Measurements from ENCODE around the gene NR3C2.

NR3C2 gene

DNA sequence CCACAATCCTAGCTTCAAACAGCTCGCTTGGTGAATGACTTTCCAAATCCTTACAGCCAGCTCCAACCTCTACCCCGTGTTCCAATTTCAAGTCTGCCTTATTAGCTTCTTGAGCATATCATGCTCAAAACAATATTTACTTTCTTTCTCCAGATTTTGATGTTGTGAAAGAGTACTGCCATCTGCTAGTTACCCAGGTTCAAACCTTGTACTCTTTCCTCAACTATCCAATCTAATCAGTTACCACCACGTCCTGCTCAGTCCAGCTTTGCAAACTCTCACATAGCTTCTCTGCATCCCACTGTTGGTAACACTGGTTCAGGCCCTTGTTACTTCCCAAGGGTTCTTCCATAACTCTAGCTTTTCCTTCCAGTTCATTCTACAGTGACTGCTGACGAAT is 179.1 kb downstream of the NR3C2 start:
- no peak for DNase-seq (ENCODE audit: low read depth)

DNA sequence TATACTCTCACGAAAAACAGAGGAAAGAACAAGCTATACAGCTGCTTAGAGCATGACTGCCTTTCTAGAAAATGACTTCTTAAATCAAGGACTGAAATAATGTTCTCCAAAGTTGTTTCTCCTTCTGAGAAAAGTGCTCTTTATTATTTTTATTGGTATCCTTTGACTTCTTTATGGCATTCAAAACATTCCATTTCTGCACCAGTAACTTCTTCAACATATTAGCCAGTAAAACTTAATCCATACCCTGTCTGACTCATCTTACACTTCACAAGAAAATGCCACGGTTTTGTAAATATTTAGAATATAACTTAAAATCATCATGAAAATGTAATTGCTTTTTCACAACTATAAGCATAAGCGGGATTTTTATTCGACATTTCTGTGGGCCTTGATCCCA is 180.4 kb downstream of the NR3C2 start:
- DNase-seq (ENCODE audit: low read depth), result no peak

DNA sequence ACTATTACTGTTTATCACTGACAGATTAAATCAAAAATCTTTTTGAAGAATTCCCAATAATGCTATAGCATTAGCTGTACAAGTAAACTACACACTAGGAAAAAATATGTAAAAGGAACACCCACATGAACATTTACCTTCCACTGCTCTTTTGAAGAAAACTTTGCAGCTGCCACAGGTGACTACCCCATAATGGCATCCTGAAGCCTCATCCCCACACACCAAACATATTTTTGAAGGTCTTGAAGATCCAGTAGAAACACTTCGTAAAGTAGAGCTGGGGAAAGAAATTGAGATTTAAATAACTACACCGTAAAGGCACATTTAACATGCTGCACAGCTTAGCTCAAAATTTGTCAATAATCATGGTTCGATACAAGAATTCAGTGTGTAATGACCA is 182.4 kb downstream of the NR3C2 start:
- no peak for DNase-seq (ENCODE audit: low read depth)

DNA sequence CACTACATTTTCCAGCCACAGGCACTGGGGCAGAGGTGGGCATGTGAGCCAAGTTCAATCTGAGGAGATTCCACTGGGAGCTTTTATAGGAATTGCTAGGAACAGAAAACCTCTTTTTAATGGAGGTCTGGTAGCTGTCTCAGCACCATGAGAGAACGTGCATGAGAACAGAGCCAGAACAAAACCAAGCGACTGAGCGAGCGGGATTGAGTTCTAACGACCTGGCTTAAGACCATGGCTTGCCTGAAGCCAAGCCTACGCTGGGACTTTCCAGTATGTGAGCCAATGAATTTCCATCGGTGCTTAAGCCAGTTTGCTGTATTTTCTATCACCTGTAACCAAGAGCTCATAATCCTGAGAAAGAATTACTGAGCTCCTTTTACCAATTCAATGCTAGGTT is 183.7 kb downstream of the NR3C2 start:
- DNase-seq (ENCODE audit: low read depth), result no peak

DNA sequence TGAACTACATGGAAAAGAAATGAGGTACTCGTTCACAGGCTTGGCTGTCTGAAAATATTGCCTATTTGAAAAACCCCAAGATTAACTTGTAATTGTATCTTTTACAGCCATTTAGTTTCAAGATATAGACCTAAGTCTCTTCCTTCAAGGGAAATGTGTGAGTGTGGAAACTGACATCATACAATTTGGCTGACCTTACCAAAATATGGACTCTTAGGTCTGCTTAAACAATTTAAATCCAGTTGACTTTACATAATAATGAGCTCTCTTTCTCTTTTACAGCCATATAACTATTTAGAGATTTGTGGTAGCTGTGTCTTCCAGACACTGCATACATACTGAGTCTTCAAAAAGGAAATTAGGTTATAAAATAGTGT is 186.9 kb downstream of the NR3C2 start:
- no peak for DNase-seq (ENCODE audit: low read depth)

DNA sequence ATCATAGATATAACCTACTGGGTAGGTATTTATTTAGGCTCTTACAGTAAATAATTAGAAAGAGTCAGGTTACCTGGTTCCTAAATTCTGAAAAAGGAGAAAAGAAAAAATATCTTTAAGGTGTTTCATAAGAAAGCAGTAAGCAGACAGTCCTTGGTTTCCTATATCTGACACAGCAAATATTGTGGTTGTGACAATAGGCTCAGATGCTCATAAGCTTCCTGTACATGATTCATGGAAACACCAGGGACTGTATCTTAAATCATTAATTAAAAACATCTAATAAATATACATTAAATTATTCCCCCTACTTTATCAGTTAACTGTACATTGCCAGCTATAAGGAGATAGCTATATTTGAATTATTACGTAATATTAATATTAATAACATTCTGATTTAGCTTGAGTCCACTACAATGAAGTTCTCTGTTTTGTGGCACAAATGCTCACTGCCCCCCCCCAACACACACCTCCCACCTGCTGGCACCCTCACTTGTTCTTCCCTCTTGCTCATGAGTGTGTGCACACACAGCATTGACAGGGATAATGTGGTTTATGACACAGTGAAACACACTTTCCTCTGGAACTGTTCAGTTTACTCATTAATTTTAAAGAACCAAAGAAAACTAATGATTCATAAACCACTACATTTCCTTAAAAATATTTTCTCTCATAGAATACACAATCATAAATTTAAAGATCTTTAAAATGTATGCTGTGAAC is 187.4 kb downstream of the NR3C2 start:
- no peak for DNase-seq (ENCODE audit: low read depth)

DNA sequence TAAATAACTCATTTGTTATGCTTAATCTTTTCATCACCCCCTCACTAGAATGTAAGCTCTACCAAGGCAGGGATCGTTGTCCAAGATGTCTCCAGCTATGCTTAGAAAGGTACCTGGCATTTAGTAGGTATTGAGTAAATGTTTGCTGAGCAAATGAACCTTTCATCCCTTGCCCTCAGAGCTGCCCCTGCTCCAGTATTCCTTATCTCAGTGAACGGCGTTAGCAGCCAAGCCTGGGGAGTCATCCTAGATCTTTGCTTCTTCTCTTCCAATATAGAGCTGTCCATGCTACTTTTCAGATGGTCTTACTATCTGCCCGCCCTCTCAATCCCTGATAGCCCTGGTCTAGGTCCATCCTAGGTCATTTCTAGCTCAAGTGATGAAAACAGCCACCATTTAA is 188.4 kb downstream of the NR3C2 start:
- DNase-seq (ENCODE audit: low read depth), result no peak

DNA sequence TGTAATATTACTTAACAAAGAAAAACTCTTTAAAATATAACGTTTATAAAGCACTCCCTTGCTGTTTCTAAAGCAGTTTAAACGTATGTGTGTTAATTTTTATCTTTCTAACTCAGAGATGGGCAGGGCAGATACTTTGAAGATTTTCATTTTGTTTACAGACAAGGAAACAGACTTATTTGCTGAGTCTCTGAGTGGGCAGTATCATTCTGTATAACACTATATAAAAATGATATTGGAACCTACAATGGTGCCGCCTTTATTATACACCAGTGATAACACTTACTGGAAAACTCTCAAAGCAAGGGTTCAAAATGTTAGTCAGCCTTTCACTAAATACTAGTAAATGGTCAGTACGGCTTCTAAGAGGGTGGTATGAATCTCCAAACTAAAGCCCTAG is 193.4 kb downstream of the NR3C2 start:
- no peak for DNase-seq (ENCODE audit: low read depth)

DNA sequence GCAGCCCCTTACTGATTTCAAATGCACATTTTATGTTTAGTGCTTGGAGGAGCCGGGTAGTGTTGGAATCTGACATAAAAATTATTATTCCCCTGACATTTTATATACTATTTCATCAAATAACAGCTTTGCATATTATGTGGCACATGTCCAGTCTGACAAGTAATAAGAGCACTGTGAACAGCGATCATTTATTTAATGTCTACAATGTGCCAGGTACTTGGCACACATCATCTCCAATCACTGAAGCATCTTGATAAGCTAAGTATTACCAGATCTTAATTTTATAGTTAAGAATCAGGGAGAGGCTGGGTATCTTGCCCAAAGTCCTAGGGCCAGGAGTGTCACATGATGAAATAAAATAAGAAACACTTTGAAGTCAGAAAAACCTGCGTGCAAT is 197.2 kb downstream of the NR3C2 start:
- no peak for DNase-seq (ENCODE audit: low read depth)

DNA sequence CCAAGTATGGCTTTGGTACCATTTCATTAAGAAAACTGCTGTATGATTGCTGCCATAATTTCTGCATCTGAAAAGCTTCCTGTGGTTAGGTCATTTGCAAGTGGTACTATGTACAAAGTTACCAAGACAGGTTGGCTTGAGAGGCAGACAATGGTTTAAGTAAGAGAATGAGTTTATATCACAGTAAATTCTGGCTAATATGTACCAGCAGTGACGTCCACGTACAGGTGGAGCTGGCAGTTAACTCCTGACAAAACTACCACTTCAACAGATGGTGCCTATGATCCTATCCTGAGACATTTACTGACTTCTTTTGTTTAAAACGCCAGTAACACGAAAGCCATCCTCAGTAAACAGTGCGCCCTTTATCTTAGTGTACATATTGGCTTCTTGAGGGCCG is 198.4 kb downstream of the NR3C2 start:
- no peak for DNase-seq (ENCODE audit: low read depth)

DNA sequence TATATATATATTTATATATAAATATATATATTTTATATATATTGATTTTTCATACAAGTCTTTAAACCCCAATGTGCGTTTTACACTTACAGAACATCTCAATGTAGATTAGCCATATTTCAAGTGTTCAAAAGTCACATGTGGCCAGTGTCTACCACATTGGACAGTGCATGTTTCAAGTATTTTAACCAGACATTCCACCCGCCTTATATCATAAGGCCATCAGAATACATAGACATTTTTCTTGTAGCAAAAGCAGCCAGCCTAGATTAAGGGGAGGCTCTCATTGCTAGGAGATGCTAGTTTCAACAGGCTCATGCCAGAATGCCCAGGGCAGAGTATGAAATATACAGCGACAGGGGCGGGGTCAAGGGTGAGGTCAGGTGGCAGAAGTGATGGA is 202.0 kb downstream of the NR3C2 start:
- no peak for DNase-seq (ENCODE audit: low read depth)

DNA sequence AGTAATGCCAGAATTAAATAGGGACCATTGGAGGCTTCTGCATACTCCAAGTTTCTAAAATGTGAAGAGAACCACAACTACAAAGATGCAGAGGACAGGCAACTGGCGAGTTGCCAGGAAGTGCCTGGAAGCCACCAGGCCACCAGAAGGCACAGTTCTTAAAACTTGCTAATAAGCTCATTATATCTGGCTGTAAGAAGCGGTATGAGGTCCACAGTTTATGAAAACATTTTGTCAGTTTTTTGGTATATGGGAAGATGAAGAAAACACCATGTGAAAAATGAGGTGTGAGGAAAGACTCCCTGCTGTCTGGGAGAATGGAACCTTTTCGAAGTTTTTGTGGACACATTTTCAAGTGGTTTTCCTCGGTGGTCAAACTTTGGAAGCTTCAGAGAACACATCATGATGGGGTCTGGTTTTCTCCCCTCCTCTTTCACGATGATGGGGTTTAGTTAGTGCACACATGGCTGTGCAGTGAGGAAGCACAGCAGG is 202.7 kb downstream of the NR3C2 start:
- DNase-seq (ENCODE audit: low read depth), result no peak

DNA sequence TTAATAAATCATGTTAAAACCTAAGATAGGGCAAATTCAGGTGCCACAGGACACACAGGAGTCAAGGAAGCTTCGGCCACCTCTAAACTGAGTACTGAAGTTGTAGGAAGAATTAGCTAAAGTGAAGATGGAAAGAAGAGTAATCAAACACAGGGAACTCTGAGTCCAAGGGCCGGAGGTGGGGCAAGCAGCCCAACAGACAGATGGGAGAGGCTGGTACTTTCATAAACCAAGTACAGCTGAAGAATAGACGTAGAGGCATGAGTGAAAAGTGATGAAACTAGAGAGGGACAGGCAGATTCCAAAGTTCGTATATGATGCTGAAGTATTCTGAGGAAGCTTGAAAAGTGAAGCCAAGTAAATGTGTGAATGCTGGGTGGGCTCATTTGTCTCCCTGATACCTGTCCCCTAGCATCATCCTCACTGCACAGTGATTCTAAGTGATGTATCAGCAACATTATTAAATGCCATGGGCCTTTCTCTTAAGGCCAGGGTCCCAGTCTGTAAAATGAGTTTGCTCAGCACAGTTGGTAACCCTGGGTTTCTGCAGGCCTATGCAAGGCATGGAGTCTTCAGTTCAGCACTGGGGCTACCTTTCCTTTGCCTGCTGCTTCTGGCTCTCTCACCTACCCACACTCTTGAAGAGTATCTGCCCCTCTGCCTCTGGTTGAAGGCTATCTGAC is 203.3 kb downstream of the NR3C2 start:
- no peak for DNase-seq (ENCODE audit: low read depth)

DNA sequence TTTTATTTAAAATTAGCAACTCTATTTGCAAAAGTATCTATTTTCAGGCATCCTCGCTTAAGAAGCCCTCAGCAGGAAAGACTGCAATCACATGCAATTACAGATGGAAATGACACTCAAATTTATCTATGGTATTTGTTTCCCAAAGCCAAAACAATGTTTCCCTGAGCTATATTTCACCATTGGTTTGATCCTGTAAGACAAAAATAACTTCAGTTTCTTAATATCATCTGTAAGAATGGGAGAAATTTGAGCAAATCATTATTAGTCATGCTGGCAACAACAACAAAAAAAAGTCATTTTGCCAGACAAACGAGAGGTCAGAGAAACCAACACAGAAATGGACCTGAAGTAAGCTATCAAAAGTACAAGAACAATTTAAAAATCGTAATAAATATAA is 204.1 kb downstream of the NR3C2 start:
- DNase-seq (ENCODE audit: low read depth), result peak; percentile 11

DNA sequence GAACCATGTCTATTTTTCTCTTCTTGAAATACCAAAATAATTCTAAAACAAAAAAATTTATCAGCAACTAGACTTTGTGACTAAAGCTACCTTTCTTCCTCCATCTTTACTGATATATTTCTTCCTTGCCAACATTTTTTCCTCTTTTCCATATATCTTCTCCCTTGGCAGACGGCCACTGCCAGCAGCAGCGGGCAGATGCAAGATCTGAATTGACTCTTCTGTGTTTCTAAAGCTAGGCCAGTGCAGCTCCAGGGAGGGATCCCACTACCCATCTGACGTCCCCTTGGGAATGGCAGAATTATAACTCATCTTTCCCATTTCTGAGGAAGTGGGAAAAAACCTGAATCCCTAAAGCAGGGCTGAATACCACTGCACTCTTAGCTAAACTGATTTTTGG is 206.4 kb downstream of the NR3C2 start:
- no peak for DNase-seq (ENCODE audit: low read depth)

DNA sequence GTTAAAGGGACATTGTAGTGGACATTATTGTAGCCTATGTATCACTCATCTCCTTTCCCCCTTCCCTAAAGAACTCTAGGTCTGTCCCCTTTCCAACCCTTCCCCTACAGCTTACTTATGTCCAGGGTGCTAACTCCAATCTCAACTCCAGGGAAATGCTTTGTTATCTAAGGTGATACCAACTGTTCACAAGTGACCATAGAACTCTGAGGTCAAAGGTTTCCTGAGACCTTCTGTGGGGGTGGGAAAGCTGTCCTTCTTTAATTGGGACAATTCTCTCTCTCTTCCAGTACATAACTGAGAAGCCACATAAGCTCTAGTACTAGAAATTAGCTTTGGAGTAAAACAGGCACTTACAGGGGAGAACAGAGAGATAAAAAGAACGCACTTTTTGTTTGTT is 212.4 kb downstream of the NR3C2 start:
- no peak for DNase-seq (ENCODE audit: low read depth)

DNA sequence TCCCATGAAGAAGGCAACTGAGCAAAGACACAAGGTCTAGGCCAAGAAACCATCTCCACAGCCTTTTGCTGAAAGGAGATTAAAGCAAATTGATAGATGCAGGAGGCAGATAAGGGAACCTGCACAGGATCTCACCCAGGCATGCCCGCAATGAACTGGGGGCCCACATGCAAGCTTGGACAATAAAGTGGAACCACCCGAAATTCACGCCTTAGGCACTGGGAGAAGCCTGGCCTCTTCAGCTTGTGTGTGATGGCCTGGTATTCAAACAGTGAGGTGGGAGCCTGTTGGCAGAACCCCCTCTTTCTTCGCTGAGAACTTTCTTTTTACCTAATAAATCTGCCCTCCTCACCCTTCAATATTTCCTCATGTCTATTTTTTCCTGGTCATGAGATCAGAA is 213.2 kb downstream of the NR3C2 start:
- no peak for DNase-seq (ENCODE audit: low read depth)

DNA sequence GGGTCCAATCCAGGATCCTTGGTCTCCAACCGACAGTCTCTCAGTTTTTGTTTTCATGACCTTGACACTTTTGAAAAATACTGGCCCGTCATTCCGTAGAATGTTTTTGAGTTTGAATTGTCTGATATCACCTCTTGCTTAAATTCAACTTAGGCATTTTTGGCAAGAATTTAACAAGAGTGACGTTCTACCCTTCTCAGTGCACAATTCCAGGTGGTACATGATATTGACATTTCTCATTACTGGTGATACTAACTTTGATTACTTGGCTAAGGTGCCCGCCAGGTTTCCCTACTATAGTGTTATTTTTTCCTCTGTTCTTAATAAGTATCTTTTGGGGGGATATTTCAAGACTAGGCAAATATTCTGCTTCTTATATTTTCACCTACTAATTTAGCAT is 215.1 kb downstream of the NR3C2 start:
- DNase-seq (ENCODE audit: low read depth), result no peak

DNA sequence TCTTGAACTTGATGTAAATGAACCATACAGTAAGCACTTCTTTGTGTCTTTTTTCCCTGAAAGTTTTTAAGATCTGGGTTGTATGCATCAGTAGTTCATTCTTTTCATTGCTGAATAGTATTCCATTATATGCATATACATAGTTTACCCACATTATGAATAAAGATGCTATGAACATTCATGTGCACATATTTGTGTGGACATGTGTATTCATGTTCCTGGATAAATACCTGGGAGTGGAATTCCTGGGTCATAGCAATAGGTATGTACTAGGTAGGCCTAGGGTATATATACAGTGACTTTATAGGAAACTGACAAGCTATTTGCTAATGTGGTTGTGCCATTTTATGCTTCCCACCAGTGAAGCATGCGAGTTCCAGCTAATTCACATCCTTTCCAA is 215.9 kb downstream of the NR3C2 start:
- no peak for DNase-seq (ENCODE audit: low read depth)

DNA sequence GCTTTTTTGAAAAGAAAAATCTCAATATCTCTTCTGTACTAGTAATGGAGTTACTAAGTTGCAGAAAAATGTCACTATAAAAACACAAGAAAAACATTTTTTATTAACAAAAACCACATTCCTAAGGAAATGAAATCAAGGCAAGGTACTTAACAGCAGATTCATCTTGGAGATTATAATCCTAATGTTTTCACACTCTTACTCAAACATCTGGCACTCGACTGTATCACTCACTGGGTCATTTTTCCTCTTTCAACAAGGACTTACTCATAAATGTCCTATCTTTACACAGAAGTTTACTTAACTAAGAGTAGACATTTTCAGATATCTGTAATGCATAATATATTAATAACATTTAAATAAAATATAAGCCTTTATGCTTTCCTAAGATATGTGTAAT is 216.6 kb downstream of the NR3C2 start:
- DNase-seq (ENCODE audit: low read depth), result no peak

DNA sequence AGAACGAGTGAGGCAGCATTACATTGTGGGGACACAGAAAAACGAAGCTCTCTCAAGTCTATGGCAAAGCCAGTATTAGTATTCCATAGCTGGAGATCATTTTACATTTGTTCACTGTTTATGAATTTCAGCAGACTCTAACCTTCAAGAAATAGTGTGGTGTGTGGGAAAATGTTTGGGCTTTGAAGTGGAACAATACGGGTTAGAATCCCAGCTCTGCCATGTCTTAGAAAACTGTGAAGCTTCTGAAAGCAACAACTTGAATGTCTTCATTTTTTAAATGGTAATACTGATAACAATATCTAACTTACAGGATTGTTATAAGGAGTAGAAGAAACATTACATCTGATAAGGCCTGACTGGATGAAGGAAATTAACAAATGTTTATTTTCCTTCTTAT is 217.7 kb downstream of the NR3C2 start:
- no peak for DNase-seq (ENCODE audit: low read depth)

DNA sequence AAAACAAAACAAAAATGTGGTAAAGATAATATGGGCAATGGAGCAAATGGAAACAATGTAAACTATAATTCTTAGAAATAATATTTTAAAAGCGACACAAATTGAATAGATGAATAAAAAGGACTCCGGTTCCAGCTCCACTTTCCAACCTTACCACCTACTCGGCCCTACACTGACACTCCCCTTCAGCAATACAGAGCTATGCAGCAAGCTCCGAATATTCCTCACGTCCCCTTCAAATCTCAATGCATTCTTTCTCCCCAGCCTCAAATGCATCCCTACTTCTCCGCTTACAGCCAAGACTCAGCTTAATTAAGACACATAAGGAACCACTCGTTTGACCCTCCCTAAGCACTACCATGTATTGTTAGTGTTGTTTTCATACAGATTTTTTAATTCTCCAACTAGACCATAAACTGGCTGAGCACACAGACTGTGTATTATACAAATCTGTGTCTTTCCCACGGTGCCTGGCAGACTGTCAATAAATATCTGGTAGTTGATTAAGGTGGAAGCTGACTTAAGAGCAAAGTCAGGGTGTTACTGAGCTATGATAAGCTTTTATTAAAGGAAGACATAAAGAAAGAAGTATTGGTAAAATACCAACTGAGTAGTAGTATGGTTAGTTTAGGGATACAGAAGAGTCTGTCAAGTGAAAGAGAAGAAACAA is 219.1 kb downstream of the NR3C2 start:
- no peak for DNase-seq (ENCODE audit: low read depth)
